Gastrocnemius medialis (tissue), 4 donors: ENCODE measurements around the gene PPP2R5E.

ENCODE experiments used
- CTCF ChIP-seq, 5 experiments: fragments of 450-650 bp in 3 of 5; fragments of 200-600 bp in 2 of 5; sonication (generic) in 2 of 5; IDR thresholded peaks in 4 of 5; conservative IDR thresholded peaks in 1 of 5; 1 replicate in 4 of 5; 2 replicates in 1 of 5; pipeline ENCODE4 v1.5.1; 2016 to 2019; ENCODE audit warnings: antibody characterized with exemption in 5 of 5, mild to moderate bottlenecking in 3 of 5, moderate library complexity in 3 of 5
- POLR2A ChIP-seq, 2 donors: fragments of 450-650 bp; IDR thresholded peaks; one replicate each; pipeline ENCODE4 v1.6.1; 2017; ENCODE audit warnings: antibody characterized with exemption in 2 of 2, mild to moderate bottlenecking in 2 of 2, moderate library complexity in 2 of 2

- TF ChIP-seq CTCF (IDR thresholded peaks at IDR 0.05 in 4 of 5, conservative IDR thresholded peaks at IDR 0.05 in 1 of 5) (no peak), POLR2A (IDR thresholded peaks at IDR 0.05) (no peak)
These were observed 9.7 kb downstream of the PPP2R5E start for GRCh38 chr14:63533474-63533873.
